GM19324 (cell line): ENCODE results near the gene MAP3K5.
"Not testable (repeated sequence)": the region's sequence is repeated elsewhere in the genome, so short reads cannot be mapped to it uniquely, and the experiment has no call there.

Source experiments
- ATAC-seq: cut with Tn5 transposase; IDR thresholded peaks from one replicate; pipeline ENCODE4 v1.9.1; 2021; ENCODE audit warnings: mild to moderate bottlenecking, moderate library complexity; ENCODE audit not compliant: unreplicated experiment, low FRiP score

MAP3K5 gene

GRCh38 chr6:136728033-136728939, 64.0 kb downstream of the MAP3K5 start:
- ATAC-seq: no peak

GRCh38 chr6:136726837-136727557, 65.3 kb downstream of the MAP3K5 start:
- ATAC-seq: no peak

GRCh38 chr6:136725124-136725523, 67.2 kb downstream of the MAP3K5 start:
- no peak for ATAC-seq

GRCh38 chr6:136723780-136724179, 68.5 kb downstream of the MAP3K5 start:
- peak; percentile 46 for ATAC-seq

- ATAC-seq: no peak
Measured at GRCh38 chr6:136721467-136721866, 70.8 kb downstream of the MAP3K5 start.

- peak; percentile 62 for ATAC-seq
Measured at GRCh38 chr6:136720045-136720770, 72.1 kb downstream of the MAP3K5 start.

- peak; percentile 36 for ATAC-seq
Measured at GRCh38 chr6:136719280-136720044, 72.8 kb downstream of the MAP3K5 start.

GRCh38 chr6:136718476-136718875, 73.8 kb downstream of the MAP3K5 start:
- ATAC-seq: no peak

- peak; percentile 11 for ATAC-seq
Measured at GRCh38 chr6:136717716-136717990, 74.6 kb downstream of the MAP3K5 start.

- ATAC-seq: peak; percentile 38
Measured at GRCh38 chr6:136716917-136717715, 75.2 kb downstream of the MAP3K5 start.

- not testable (repeated sequence) for ATAC-seq
Measured at GRCh38 chr6:136712642-136713041, 79.6 kb downstream of the MAP3K5 start.

- ATAC-seq: no peak
Measured at GRCh38 chr6:136711644-136712043, 80.6 kb downstream of the MAP3K5 start.

GRCh38 chr6:136710877-136711552, 81.3 kb downstream of the MAP3K5 start:
- ATAC-seq: no peak

GRCh38 chr6:136709429-136709828, 82.8 kb downstream of the MAP3K5 start:
- no peak for ATAC-seq

GRCh38 chr6:136706430-136706829, 85.8 kb downstream of the MAP3K5 start:
- no peak for ATAC-seq

GRCh38 chr6:136703331-136703865, 88.9 kb downstream of the MAP3K5 start:
- no peak for ATAC-seq

GRCh38 chr6:136701045-136701444, 91.2 kb downstream of the MAP3K5 start:
- no peak for ATAC-seq

GRCh38 chr6:136699358-136699757, 92.9 kb downstream of the MAP3K5 start:
- no peak for ATAC-seq
